Stimulated activated CD4-positive, alpha-beta T cell treated with anti-CD3 and anti-CD28 coated beads, Interleukin-15, amount 100 ng/mL, for 24 hours (primary cell): ENCODE data around the gene EHBP1.

ENCODE experiments used
- DNase-seq: peaks from one replicate; pipeline ENCODE4 v3.0.0-alpha.2; 2020

The EHBP1 gene

DNA sequence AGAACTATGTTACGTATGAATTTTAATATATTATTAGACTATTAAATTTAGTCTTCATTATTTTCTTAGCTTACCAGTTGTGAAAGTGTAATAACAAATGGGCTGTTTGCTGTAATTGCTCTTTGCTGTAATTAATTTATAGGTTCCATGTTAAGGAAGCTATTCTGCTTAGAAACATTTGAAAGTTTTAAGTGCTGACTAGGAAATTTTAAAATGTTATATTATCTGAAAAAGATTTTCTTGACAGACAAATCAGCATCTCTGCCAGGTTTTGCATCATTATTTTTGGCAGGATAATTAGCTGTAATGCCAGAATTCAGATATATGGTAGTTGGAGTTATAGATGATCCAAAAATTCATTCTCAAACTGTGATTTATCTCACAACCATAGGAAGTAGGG is 387.3 kb downstream of the EHBP1 start:
- DNase-seq, result no peak

DNA sequence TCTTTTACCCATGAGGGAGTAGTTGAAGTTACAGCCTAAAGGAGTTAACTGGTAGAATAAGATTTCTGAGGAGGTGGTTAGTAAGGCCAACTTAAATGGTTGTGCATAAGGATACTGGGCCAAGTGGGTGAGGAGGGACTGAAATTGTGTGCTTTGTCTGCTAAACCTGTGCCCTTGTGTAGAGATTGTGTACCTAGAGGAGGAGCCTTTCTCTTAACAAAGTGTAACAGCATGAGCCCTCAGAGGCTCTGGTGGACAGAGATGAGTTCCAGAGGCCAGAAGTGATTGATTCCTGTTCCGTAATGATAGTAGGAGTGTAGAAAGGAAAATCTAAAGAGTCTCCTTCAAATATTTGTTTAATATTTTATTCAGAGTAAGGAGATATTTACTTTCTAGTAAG is 388.0 kb downstream of the EHBP1 start:
- no peak for DNase-seq
